Sigmoid colon (tissue), 7 donors: ENCODE measurements around the gene AAMDC. TPM values are rescaled to one million over a fixed set of nuclear protein-coding genes. Genes with fewer than 3 reads are reported as not detected.

Source experiments
- DNase-seq: peaks from one replicate; pipeline ENCODE4 v3.0.0-alpha.2; 2019
- H3K27ac ChIP-seq, 4 donors: fragments of 200-600 bp; sonication (generic); one replicate each; pipeline ENCODE4 v1.5.1; 2016 to 2019; ENCODE audit warnings: mild to moderate bottlenecking in 1 of 4
- H3K27me3 ChIP-seq, 3 donors: fragments of 200-600 bp; sonication (generic); one replicate each; pipeline ENCODE4 v1.5.1; 2019; ENCODE audit warnings: mild to moderate bottlenecking in 1 of 3
- H3K36me3 ChIP-seq, 4 donors: fragments of 200-600 bp; sonication (generic); one replicate each; pipeline ENCODE4 v1.5.1; 2016 to 2019
- H3K4me1 ChIP-seq, 4 donors: fragments of 200-600 bp; sonication (generic); one replicate each; pipeline ENCODE4 v1.5.1; 2017 to 2019
- H3K4me3 ChIP-seq, 4 donors: fragments of 200-600 bp; sonication (generic); one replicate each; pipeline ENCODE4 v1.5.1; 2017 to 2019; ENCODE audit warnings: mild to moderate bottlenecking in 2 of 4, moderate library complexity in 1 of 4
- H3K9me3 ChIP-seq, 4 donors: fragments of 200-600 bp in 3 of 4; sonication (generic) in 3 of 4; one replicate each; pipeline versions ENCODE4 v1.5.1 to v1.6.1; 2013 to 2019
- EP300 ChIP-seq, 4 donors: sonication (generic); formaldehyde crosslinking; IDR thresholded peaks; one replicate each; pipeline ENCODE4 v1.6.1; 2017; ENCODE audit warnings: antibody characterized with exemption in 4 of 4
- POLR2A ChIP-seq, 2 donors: fragments of 450-650 bp; IDR thresholded peaks; one replicate each; pipeline ENCODE4 v1.6.1; 2016; ENCODE audit warnings: antibody characterized with exemption in 2 of 2, mild to moderate bottlenecking in 2 of 2, moderate library complexity in 2 of 2
- POLR2AphosphoS5 ChIP-seq, 4 donors: sonication (generic); formaldehyde crosslinking; IDR thresholded peaks; one replicate each; pipeline ENCODE4 v1.6.1; 2017; ENCODE audit warnings: antibody characterized with exemption in 4 of 4
- WGBS, 2 donors: extraction: QIAGEN DNeasy Blood & Tissue Kit; methylation state at CpG; one replicate each; pipeline ENCODE4 v1.1.7; 2013; 5-methylcytosine and 5-hydroxymethylcytosine counted together
- intact Hi-C: fragments of 100-400 bp; cut with DNase I; formaldehyde crosslinking; loops from one replicate; pipeline ENCODE4 v1.15.1; 2023
- polyA plus RNA-seq, 3 donors: library from polyadenylated mRNA; stranded (reverse); fragments of 200-250 nt; gene quantifications; one replicate each; pipeline ENCODE4 v1.2.3, GENCODE V29; 2013
- total RNA-seq, 4 donors: library from RNA; depleted of rRNA; stranded (reverse); fragments of >200 nt; gene quantifications; one replicate each; pipeline ENCODE4 v1.1.0, GENCODE V29; 2016
- TF ChIP-seq, protein P1 (sequence below), 4 experiments: fragments of 450-650 bp in 3 of 4; fragments of 200-600 bp in 1 of 4; IDR thresholded peaks; one replicate each; pipeline ENCODE4 v1.5.1; 2016 to 2019; ENCODE audit warnings: antibody characterized with exemption in 4 of 4, mild to moderate bottlenecking in 3 of 4, moderate library complexity in 2 of 4
- donor health status: healthy with polysubstance abuse.
- donor health status: Bipolar disorder and iron deficiency.
- donor health status: healthy.

Gene AAMDC
- total and polyA plus RNA-seq, 7 donors = 29.1 to 85.3 (median 46.7) TPM

DNA sequence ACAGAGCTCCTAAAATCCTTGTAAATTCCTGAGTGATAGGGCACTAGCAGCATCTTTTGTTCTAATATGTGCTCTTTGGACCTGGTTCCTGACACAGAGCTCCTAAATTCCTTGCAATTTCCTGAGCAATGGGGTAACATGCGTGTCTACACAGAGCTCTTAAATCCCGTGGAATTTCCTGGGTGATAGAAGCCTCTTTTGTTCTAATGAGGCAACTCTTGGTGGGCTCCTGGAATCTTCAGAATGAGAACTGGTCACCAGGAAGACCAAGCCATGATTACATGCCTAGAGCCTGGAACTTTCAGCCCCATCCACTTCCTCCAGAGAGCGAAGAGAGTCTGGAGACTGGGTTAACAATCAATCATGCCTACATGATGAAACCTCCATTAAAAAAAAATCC, 19.5 kb upstream of the AAMDC start:
- Histone ChIP-seq H3K4me3 (no peak overlapping the region), H3K4me1 (peaks cover 0 to 25% (median 14%) of the 10 kb centered on the region in 4 donors), H3K27me3 (no peaks in the 10 kb centered on the region), H3K9me3 (no peaks in the 10 kb centered on the region), H3K27ac (no peak overlapping the region), H3K36me3 (no peaks in the 10 kb centered on the region)
- 38 to 74% methylated on average over 3 of the region's 3 CpGs for WGBS, 2 donors
- TF ChIP-seq, protein P1, sequence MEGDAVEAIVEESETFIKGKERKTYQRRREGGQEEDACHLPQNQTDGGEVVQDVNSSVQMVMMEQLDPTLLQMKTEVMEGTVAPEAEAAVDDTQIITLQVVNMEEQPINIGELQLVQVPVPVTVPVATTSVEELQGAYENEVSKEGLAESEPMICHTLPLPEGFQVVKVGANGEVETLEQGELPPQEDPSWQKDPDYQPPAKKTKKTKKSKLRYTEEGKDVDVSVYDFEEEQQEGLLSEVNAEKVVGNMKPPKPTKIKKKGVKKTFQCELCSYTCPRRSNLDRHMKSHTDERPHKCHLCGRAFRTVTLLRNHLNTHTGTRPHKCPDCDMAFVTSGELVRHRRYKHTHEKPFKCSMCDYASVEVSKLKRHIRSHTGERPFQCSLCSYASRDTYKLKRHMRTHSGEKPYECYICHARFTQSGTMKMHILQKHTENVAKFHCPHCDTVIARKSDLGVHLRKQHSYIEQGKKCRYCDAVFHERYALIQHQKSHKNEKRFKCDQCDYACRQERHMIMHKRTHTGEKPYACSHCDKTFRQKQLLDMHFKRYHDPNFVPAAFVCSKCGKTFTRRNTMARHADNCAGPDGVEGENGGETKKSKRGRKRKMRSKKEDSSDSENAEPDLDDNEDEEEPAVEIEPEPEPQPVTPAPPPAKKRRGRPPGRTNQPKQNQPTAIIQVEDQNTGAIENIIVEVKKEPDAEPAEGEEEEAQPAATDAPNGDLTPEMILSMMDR (IDR thresholded peaks at IDR 0.05) = no peak
- no peak for TF ChIP-seq EP300 (IDR thresholded peaks at IDR 0.05)
- TF ChIP-seq POLR2A (IDR thresholded peaks at IDR 0.05) = no peak
- no peak for TF ChIP-seq POLR2AphosphoS5 (IDR thresholded peaks at IDR 0.05)
- DNase-seq = no peak
- intact Hi-C loops = no loop called here

DNA sequence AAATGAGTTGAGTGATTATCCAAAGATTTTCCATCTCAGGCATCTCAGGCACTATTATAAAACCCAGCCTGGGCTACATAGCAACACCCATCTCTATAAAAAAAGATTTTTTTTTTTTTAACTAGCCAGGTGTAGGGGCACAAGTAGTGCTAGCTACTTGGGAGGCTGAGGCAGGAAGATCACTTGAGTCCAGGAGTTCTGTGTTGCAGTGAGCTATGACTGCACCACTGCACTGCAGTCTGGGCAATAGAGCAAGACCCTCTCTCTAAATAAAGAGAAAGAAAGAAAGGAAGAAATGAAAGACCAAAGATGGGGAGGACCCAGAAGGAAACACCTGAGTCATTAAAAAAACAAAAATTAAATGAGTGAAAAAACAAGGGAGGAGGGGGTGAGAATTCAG, 14.5 kb upstream of the AAMDC start:
- Histone ChIP-seq H3K4me3 (no peak overlapping the region), H3K27ac (no peak overlapping the region), H3K9me3 (no peaks in the 10 kb centered on the region), H3K36me3 (no peaks in the 10 kb centered on the region), H3K4me1 (peaks cover 0 to 16% (median 1%) of the 10 kb centered on the region in 4 donors), H3K27me3 (no peaks in the 10 kb centered on the region)
- DNase-seq = no peak
- intact Hi-C loops = no loop called here
- no peak for TF ChIP-seq EP300 (IDR thresholded peaks at IDR 0.05)
- no peak for TF ChIP-seq POLR2A (IDR thresholded peaks at IDR 0.05)
- TF ChIP-seq, protein P1 (IDR thresholded peaks at IDR 0.05) = no peak
- no peak for TF ChIP-seq POLR2AphosphoS5 (IDR thresholded peaks at IDR 0.05)

DNA sequence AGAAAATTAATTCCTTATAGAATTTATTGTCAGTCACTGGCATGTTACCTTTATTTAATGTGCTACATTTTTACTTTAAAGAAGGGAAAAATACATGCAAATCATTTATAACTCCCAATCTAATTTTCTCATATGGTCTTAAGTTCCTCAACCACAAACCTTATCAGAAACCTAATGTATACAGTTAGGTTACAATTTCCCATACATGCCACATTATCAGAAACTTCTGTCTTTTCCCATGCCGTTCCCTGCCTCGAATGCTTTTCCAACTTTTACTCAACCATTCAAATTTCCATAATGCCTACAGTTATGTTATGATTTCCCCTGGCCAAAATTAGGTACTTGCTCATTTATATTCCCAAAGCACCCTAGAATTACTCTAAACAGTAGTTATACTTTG, 14.0 kb upstream of the AAMDC start:
- H3K36me3 ChIP-seq = no peaks in the 10 kb centered on the region
- no peak overlapping the region for H3K27ac ChIP-seq
- H3K4me3 ChIP-seq = no peak overlapping the region
- no peak for TF ChIP-seq POLR2AphosphoS5 (IDR thresholded peaks at IDR 0.05)
- no peak for TF ChIP-seq POLR2A (IDR thresholded peaks at IDR 0.05)
- TF ChIP-seq, protein P1 (IDR thresholded peaks at IDR 0.05) = no peak
- TF ChIP-seq EP300 (IDR thresholded peaks at IDR 0.05) = no peak
- WGBS, 2 donors = 87 to 88% methylated on average over 2 of the region's 2 CpGs
- intact Hi-C loops = no loop called here
- DNase-seq = no peak
- H3K9me3 ChIP-seq = no peaks in the 10 kb centered on the region
- H3K27me3 ChIP-seq = no peaks in the 10 kb centered on the region
- peaks cover 0 to 12% (median 0%) of the 10 kb centered on the region in 4 donors for H3K4me1 ChIP-seq

DNA sequence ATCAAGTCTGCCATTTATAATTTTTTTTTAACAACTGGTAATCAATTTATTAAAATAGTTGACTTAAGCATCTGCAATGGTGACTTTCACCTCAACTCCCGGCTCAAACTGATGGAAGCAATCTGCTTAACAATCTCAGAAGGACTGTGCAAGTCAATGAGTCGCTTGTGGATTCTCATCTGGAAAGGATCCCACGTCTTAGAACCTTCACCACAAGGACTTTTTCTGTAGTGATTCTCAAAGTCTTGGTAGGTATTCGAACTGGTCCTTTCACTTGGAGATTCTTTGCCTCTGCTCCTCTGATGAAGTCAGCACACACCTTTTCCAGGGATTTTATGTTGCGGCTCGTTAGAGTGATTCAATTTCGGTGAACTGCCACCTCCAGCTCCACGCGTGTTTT, 7.7 kb upstream of the AAMDC start:
- Histone ChIP-seq H3K27me3 (no peaks in the 10 kb centered on the region), H3K4me1 (peaks cover 0 to 23% (median 9%) of the 10 kb centered on the region in 4 donors), H3K27ac (no peak overlapping the region), H3K4me3 (no peak overlapping the region), H3K9me3 (no peaks in the 10 kb centered on the region), H3K36me3 (no peaks in the 10 kb centered on the region)
- intact Hi-C loops = loop anchor here (10.0 kb wide), 1 partner anchor 138 kb away; no protein-coding TSS in a partner anchor
- no peak for DNase-seq
- TF ChIP-seq, protein P1 (IDR thresholded peaks at IDR 0.05) = no peak
- no peak for TF ChIP-seq POLR2AphosphoS5 (IDR thresholded peaks at IDR 0.05)
- no peak for TF ChIP-seq POLR2A (IDR thresholded peaks at IDR 0.05)
- no peak for TF ChIP-seq EP300 (IDR thresholded peaks at IDR 0.05)
- 96 to 97% methylated on average over 9 of the region's 9 CpGs for WGBS, 2 donors

DNA sequence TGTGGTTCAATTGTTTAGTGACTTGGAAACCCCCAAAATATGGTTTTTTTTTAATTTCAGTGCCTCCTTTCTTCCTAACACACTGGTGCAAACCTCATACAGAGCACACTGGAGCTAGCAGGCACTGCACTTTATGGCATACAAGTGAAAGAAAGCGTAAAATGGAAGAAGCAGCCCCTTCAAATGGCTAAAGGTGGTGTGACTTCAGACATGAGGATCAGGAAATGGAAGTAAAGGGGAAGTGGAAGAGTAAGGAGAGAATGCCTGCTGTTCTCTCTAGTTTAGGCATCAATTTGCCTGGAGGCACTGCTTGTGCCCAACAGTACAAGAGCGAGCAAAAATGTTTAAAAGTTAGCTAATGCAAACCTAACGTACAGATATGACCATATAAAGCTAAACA, 6.1 kb upstream of the AAMDC start:
- no peaks in the 10 kb centered on the region for H3K27me3 ChIP-seq
- WGBS, 2 donors = 98 to 100% methylated on average over 3 of the region's 3 CpGs
- no peak overlapping the region for H3K4me3 ChIP-seq
- H3K9me3 ChIP-seq = no peaks in the 10 kb centered on the region
- TF ChIP-seq POLR2AphosphoS5 (IDR thresholded peaks at IDR 0.05) (no peak), EP300 (IDR thresholded peaks at IDR 0.05) (no peak), POLR2A (IDR thresholded peaks at IDR 0.05) (no peak)
- TF ChIP-seq, protein P1 (IDR thresholded peaks at IDR 0.05) = no peak
- no peak overlapping the region for H3K27ac ChIP-seq
- H3K4me1 ChIP-seq = peaks cover 0 to 34% (median 19%) of the 10 kb centered on the region in 4 donors
- intact Hi-C loops = loop anchor here (10.0 kb wide), 1 partner anchor 140 kb away; no protein-coding TSS in a partner anchor
- no peak for DNase-seq
- no peaks in the 10 kb centered on the region for H3K36me3 ChIP-seq
